HEK293T (cell line): ENCODE data around the gene ZNF862.

ENCODE experiments used
- ARNT ChIP-seq: fragments of 450-650 bp; IDR thresholded peaks from 2 replicates; pipeline ENCODE4 v1.6.1; 2017; ENCODE audit warnings: mild to moderate bottlenecking
- FOXA1 ChIP-seq: fragments of 450-650 bp; IDR thresholded peaks from 2 replicates; pipeline ENCODE4 v1.6.1; 2016; ENCODE audit warnings: mild to moderate bottlenecking
- SP1 ChIP-seq: fragments of 450-650 bp; IDR thresholded peaks from 2 replicates; pipeline ENCODE4 v1.6.1; 2017
- SUZ12 ChIP-seq: fragments of 450-650 bp; IDR thresholded peaks from 2 replicates; pipeline ENCODE4 v1.6.1; 2016; ENCODE audit warnings: mild to moderate bottlenecking

- no peak for TF ChIP-seq SP1
- TF ChIP-seq ARNT, result no peak
- TF ChIP-seq FOXA1, result no peak
- no peak for TF ChIP-seq SUZ12
Measured at GRCh38 chr7:149816794-149817193, 21.4 kb upstream of the ZNF862 start.
